SU-DHL-6 (cell line): Measurements from ENCODE around the gene SPRED1.

Source experiments
- EZH2phosphoT487 ChIP-seq: fragments of 200-600 bp; sonication (generic), shearing (Covaris generic); conservative IDR thresholded peaks from 2 replicates; pipeline ENCODE4 v1.6.1; 2018; ENCODE audit warnings: mild to moderate bottlenecking, antibody characterized with exemption, low read length, moderate library complexity, mixed read lengths
- TF ChIP-seq, protein P1 (sequence below): fragments of 200-600 bp; sonication (generic); IDR thresholded peaks from one replicate; pipeline ENCODE4 v1.5.1; 2017; ENCODE audit warnings: antibody characterized with exemption, mild to moderate bottlenecking, low read length, moderate library complexity; ENCODE audit not compliant: insufficient read depth, poor library complexity, severe bottlenecking

DNA sequence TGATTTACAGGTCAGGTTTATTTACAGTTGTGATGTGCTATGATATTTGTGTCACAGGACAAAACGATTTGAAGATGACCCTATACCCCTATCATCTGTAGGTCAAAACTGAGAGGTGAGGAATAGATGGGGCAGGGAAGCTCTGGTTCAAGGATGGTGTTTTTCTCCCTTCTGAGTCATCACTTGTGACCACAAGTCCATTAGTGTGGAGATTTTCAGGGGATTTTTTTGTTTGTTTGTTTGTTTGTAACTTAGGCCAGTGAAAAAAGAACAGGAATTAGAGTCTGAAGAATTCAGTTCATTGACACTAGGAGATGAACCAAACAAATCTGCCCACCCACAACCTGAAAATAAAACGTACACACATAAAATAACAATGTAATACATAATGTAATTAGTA, 138.6 kb downstream of the SPRED1 start:
- TF ChIP-seq EZH2phosphoT487: no peak
- TF ChIP-seq, protein P1, sequence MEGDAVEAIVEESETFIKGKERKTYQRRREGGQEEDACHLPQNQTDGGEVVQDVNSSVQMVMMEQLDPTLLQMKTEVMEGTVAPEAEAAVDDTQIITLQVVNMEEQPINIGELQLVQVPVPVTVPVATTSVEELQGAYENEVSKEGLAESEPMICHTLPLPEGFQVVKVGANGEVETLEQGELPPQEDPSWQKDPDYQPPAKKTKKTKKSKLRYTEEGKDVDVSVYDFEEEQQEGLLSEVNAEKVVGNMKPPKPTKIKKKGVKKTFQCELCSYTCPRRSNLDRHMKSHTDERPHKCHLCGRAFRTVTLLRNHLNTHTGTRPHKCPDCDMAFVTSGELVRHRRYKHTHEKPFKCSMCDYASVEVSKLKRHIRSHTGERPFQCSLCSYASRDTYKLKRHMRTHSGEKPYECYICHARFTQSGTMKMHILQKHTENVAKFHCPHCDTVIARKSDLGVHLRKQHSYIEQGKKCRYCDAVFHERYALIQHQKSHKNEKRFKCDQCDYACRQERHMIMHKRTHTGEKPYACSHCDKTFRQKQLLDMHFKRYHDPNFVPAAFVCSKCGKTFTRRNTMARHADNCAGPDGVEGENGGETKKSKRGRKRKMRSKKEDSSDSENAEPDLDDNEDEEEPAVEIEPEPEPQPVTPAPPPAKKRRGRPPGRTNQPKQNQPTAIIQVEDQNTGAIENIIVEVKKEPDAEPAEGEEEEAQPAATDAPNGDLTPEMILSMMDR: no peak
